HG03565 (cell line): ENCODE data around the gene FLRT1.

ENCODE experiments used
- ATAC-seq: cut with Tn5 transposase; IDR thresholded peaks from one replicate; pipeline ENCODE4 v1.9.1; 2021; ENCODE audit warnings: mild to moderate bottlenecking, moderate library complexity; ENCODE audit not compliant: unreplicated experiment

The FLRT1 gene

GRCh38 chr11:64084146-64084950 is 48.6 kb downstream of the FLRT1 start:
- no peak for ATAC-seq

DNA sequence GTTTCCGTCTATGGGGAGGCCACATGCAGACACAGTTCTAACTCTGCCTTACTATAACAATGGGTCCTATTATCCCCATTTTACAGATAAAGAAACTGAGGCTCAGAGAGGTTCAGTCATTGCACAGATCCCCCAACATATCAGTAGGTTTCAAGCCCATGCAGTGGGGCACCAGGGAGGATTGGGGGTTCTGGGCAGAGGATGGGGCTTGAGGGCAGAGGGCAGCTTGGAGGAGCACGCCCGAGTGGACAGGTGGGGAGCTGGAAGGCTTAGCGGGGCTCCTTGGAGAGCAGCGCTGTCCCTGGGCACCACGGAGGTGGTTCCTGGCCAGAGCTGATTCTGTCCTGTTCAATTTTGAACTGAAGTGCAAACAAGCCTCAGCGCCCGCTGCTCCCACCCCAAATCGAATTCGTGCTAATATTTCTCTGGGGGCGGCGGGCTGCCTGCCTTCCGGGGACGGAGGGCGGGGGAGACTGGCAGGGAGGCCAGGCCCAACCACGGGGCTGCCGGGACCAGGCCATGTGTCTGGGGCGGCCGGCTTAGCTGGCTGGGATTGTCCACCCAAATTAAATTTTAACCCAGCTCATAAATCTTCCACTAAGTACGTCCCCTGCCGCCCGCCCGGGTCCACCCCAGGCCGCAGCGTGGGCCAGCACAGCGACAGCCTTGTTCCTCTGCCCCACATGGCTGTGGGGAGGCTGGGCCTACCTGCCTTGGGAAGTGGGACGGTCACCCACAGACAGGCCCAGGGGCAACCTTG is 49.4 kb downstream of the FLRT1 start:
- ATAC-seq = no peak
